Neural progenitor cell (in vitro differentiated cells): Measurements from ENCODE around the gene TAC3. TPM values are rescaled to one million over a fixed set of nuclear protein-coding genes. Genes with fewer than 3 reads are reported as not detected.

ENCODE experiments used
- DNase-seq: peaks from one replicate; pipeline ENCODE4 v3.0.0-alpha.2; 2016; ENCODE audit warnings: low spot score
- H2AFZ ChIP-seq: fragments of 200-600 bp; sonication (generic); replicated peaks from 2 replicates; pipeline ENCODE4 v1.6.1; 2016; ENCODE audit warnings: antibody characterized with exemption
- H3F3A ChIP-seq: fragments of 200-600 bp; sonication (generic); 2 replicates; pipeline ENCODE4 v1.6.1; 2016; ENCODE audit warnings: antibody characterized with exemption, low read depth
- H3K27ac ChIP-seq: fragments of 200-600 bp; sonication (generic); 2 replicates; pipeline ENCODE4 v1.5.1; 2016; ENCODE audit warnings: mild to moderate bottlenecking
- H3K27me3 ChIP-seq: fragments of 200-600 bp; sonication (generic); 2 replicates; pipeline ENCODE4 v1.6.1; 2016; ENCODE audit warnings: mild to moderate bottlenecking, moderate library complexity
- H3K36me3 ChIP-seq: fragments of 200-600 bp; sonication (generic); 2 replicates; pipeline ENCODE4 v1.5.1; 2016
- H3K4me1 ChIP-seq: fragments of 200-600 bp; sonication (generic); 2 replicates; pipeline ENCODE4 v1.6.1; 2016; ENCODE audit warnings: mixed run types
- H3K4me2 ChIP-seq: fragments of 200-600 bp; sonication (generic); 2 replicates; pipeline ENCODE4 v1.6.1; 2016
- H3K4me3 ChIP-seq: fragments of 200-600 bp; sonication (generic); 2 replicates; pipeline ENCODE4 v1.5.1; 2016
- H3K79me2 ChIP-seq: fragments of 200-600 bp; sonication (generic); 2 replicates; pipeline ENCODE4 v1.6.1; 2016; ENCODE audit warnings: low read depth
- H3K9ac ChIP-seq: fragments of 200-600 bp; sonication (generic); 2 replicates; pipeline ENCODE4 v1.6.1; 2016
- H3K9me3 ChIP-seq: fragments of 200-600 bp; sonication (generic); 2 replicates; pipeline ENCODE4 v1.5.1; 2016; ENCODE audit warnings: low read depth
- H4K20me1 ChIP-seq: fragments of 200-600 bp; sonication (generic); 2 replicates; pipeline ENCODE4 v1.6.1; 2016; ENCODE audit warnings: low read depth
- H3K27ac Mint-ChIP-seq: 3 replicates; pipeline ENCODE4 v1.8.0; 2021; ENCODE audit warnings: mixed read lengths
- H3K27me3 Mint-ChIP-seq: 2 replicates; pipeline ENCODE4 v1.8.0; 2022; ENCODE audit warnings: low read depth, mild to moderate bottlenecking, inconsistent platforms, moderate library complexity, mixed read lengths; ENCODE audit not compliant: insufficient read depth
- H3K36me3 Mint-ChIP-seq: 3 replicates; pipeline ENCODE4 v1.8.0; 2021; ENCODE audit warnings: mixed read lengths
- H3K4me1 Mint-ChIP-seq: 3 replicates; pipeline ENCODE4 v1.8.0; 2021; ENCODE audit warnings: mixed read lengths
- H3K4me3 Mint-ChIP-seq: 3 replicates; pipeline ENCODE4 v1.8.0; 2021; ENCODE audit warnings: mild to moderate bottlenecking, moderate library complexity, mixed read lengths
- H3K9me3 Mint-ChIP-seq: 3 replicates; pipeline ENCODE4 v1.8.0; 2020; ENCODE audit warnings: mixed read lengths
- EZH2 ChIP-seq: fragments of 200-600 bp; sonication (generic); IDR thresholded peaks from 2 replicates; pipeline ENCODE4 v1.6.1; 2017; ENCODE audit warnings: antibody characterized with exemption, mild to moderate bottlenecking, moderate library complexity
- EZH2phosphoT487 ChIP-seq: fragments of 200-600 bp; sonication (generic); IDR thresholded peaks from 2 replicates; pipeline ENCODE4 v1.6.1; 2017; ENCODE audit warnings: antibody characterized with exemption
- total RNA-seq: library from RNA; depleted of rRNA; stranded (reverse); fragments of >200 nt; gene quantifications from 2 replicates; pipeline ENCODE4 v1.2.3, GENCODE V29; 2015; ENCODE audit warnings: low replicate concordance
- TF ChIP-seq, protein P1 (sequence below): fragments of 200-600 bp; sonication (generic); IDR thresholded peaks from 2 replicates; pipeline ENCODE4 v1.5.1; 2017; ENCODE audit warnings: antibody characterized with exemption, mild to moderate bottlenecking

TAC3 gene
- total RNA-seq, 1 donor from 2014 or later = 6.0 TPM

DNA sequence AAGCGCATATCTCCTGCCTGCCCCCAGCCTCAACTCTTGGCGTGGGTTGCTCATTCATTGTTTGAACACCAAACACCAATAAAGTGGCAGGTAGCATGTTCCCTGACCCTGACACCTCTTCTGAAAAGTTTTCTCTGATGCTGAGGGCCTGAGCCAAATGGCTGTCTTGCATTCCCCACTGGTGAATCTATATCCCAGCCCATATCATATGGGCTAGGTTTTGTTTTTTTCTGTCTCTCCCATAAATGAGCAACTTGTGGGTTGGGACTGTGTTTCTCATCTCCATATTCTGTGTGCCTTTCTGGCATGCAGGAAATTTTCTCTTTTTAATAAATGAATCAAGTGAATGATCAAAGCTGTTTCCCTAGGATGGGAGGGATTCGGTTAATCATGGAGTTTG, 28.6 kb upstream of the TAC3 start:
- no peak for DNase-seq
- no peaks in the 10 kb centered on the region for H4K20me1 ChIP-seq
- no peak for TF ChIP-seq EZH2phosphoT487
- no peaks in the 10 kb centered on the region for H3K9me3 Mint-ChIP-seq
- H3K36me3 ChIP-seq = no peaks in the 10 kb centered on the region
- peaks cover 3% of the 10 kb centered on the region for H3F3A ChIP-seq
- no peak overlapping the region for H3K4me3 ChIP-seq
- no peak overlapping the region for H3K9ac ChIP-seq
- H3K9me3 ChIP-seq = no peaks in the 10 kb centered on the region
- no peak overlapping the region for H2AFZ ChIP-seq
- H3K4me2 ChIP-seq = no peak overlapping the region
- no peak overlapping the region for H3K27ac Mint-ChIP-seq
- H3K4me3 Mint-ChIP-seq = no peak overlapping the region
- no peaks in the 10 kb centered on the region for H3K36me3 Mint-ChIP-seq
- H3K4me1 ChIP-seq = peaks cover 4% of the 10 kb centered on the region
- H3K27me3 Mint-ChIP-seq = peaks cover 19% of the 10 kb centered on the region
- H3K4me1 Mint-ChIP-seq = no peaks in the 10 kb centered on the region
- H3K27ac ChIP-seq = no peak overlapping the region
- no peaks in the 10 kb centered on the region for H3K79me2 ChIP-seq
- no peaks in the 10 kb centered on the region for H3K27me3 ChIP-seq

DNA sequence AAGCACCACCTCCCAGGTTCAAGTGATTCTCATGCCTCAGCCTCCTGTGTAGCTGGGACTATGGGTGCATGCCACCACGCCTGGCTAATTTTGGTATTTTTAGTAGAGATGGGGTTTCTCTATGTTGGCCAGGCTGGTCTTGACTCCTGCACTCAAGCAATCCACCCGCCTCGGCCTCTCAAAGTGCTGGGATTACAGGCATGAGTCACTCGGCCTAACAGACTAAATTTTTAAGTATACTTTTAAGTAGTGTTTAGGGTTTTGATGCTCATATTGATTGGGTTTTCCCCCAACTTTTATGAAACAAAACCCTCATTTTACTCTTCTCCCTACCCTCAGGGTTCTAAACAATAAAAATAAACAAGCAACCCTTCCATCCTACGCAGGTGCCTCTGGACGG, 28.1 kb upstream of the TAC3 start:
- H3K4me3 Mint-ChIP-seq = no peak overlapping the region
- Histone ChIP-seq H3K27me3 (no peaks in the 10 kb centered on the region), H4K20me1 (no peaks in the 10 kb centered on the region), H3K9me3 (no peaks in the 10 kb centered on the region), H3K36me3 (no peaks in the 10 kb centered on the region), H3K9ac (no peak overlapping the region), H3F3A (peaks cover 3% of the 10 kb centered on the region), H3K4me1 (peaks cover 4% of the 10 kb centered on the region), H3K79me2 (no peaks in the 10 kb centered on the region), H3K4me3 (no peak overlapping the region), H3K27ac (no peak overlapping the region), H2AFZ (no peak overlapping the region), H3K4me2 (no peak overlapping the region)
- no peak for DNase-seq
- TF ChIP-seq EZH2phosphoT487 = no peak
- TF ChIP-seq EZH2 = no peak
- TF ChIP-seq, protein P1, sequence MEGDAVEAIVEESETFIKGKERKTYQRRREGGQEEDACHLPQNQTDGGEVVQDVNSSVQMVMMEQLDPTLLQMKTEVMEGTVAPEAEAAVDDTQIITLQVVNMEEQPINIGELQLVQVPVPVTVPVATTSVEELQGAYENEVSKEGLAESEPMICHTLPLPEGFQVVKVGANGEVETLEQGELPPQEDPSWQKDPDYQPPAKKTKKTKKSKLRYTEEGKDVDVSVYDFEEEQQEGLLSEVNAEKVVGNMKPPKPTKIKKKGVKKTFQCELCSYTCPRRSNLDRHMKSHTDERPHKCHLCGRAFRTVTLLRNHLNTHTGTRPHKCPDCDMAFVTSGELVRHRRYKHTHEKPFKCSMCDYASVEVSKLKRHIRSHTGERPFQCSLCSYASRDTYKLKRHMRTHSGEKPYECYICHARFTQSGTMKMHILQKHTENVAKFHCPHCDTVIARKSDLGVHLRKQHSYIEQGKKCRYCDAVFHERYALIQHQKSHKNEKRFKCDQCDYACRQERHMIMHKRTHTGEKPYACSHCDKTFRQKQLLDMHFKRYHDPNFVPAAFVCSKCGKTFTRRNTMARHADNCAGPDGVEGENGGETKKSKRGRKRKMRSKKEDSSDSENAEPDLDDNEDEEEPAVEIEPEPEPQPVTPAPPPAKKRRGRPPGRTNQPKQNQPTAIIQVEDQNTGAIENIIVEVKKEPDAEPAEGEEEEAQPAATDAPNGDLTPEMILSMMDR = no peak
- no peaks in the 10 kb centered on the region for H3K36me3 Mint-ChIP-seq
- H3K27me3 Mint-ChIP-seq = peaks cover 19% of the 10 kb centered on the region
- no peaks in the 10 kb centered on the region for H3K9me3 Mint-ChIP-seq
- H3K4me1 Mint-ChIP-seq = no peaks in the 10 kb centered on the region
- no peak overlapping the region for H3K27ac Mint-ChIP-seq

DNA sequence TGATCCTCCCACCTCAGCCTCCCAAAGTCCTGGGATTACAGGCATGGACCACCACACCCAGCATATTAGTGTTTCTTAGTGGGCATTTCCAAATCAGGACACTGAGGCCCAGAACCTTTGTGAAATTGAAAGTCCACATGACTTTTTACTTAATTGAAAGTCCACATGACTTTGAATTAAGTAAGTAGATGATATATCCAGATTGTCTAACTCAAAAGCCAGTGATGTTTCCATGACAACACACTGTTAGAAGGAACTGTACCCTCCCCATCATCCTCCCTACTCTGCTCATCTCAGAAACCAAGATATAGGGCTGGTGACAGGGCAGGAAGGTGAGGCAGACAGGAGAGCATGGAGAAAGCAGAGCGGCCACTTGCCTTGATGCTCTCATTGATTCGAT, 26.4 kb upstream of the TAC3 start:
- no peak overlapping the region for H3K9ac ChIP-seq
- no peaks in the 10 kb centered on the region for H3K4me1 Mint-ChIP-seq
- H3K27me3 Mint-ChIP-seq = peaks cover 23% of the 10 kb centered on the region
- no peak overlapping the region for H3K4me3 ChIP-seq
- H3K27ac Mint-ChIP-seq = no peak overlapping the region
- H3K4me2 ChIP-seq = no peak overlapping the region
- H3K9me3 Mint-ChIP-seq = peaks cover 2% of the 10 kb centered on the region
- no peaks in the 10 kb centered on the region for H3K9me3 ChIP-seq
- no peak overlapping the region for H3K27ac ChIP-seq
- H3K36me3 Mint-ChIP-seq = no peaks in the 10 kb centered on the region
- H3K4me3 Mint-ChIP-seq = no peak overlapping the region
- H2AFZ ChIP-seq = no peak overlapping the region
- H3K4me1 ChIP-seq = peaks cover 4% of the 10 kb centered on the region
- no peak for DNase-seq
- H3K36me3 ChIP-seq = no peaks in the 10 kb centered on the region
- no peaks in the 10 kb centered on the region for H4K20me1 ChIP-seq
- H3K79me2 ChIP-seq = no peaks in the 10 kb centered on the region
- H3K27me3 ChIP-seq = no peaks in the 10 kb centered on the region
- TF ChIP-seq, protein P1 = no peak
- no peak for TF ChIP-seq EZH2
- peaks cover 3% of the 10 kb centered on the region for H3F3A ChIP-seq

DNA sequence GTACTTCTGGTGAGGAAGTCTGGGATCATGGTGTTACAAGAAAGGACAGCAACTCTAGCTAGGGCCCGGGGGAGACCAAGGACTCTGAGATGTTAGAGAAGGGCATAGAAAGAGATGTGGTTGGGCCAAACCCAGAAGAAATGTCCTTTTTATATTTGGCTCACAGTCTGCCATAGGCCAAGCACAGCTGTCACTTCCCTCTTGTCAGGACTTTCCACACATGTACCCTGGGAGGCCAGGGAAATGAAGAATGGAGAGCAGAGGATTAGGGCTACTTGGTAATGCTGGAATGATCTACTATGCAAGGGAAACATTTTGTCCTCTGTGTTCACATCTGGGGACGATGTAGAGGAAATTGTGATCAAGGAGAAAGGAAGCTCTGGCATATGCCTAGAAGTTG, 24.4 kb upstream of the TAC3 start:
- H3K36me3 Mint-ChIP-seq = no peaks in the 10 kb centered on the region
- peaks cover 2% of the 10 kb centered on the region for H3K9me3 Mint-ChIP-seq
- H3K27ac ChIP-seq = no peak overlapping the region
- peaks cover 19% of the 10 kb centered on the region for H3K27me3 Mint-ChIP-seq
- no peaks in the 10 kb centered on the region for H3K79me2 ChIP-seq
- no peak overlapping the region for H3K9ac ChIP-seq
- no peak overlapping the region for H3K4me3 ChIP-seq
- DNase-seq = no peak
- no peak overlapping the region for H2AFZ ChIP-seq
- peaks cover 4% of the 10 kb centered on the region for H3K4me1 ChIP-seq
- TF ChIP-seq, protein P1 = no peak
- no peak for TF ChIP-seq EZH2phosphoT487
- TF ChIP-seq EZH2 = no peak
- H3K9me3 ChIP-seq = no peaks in the 10 kb centered on the region
- H4K20me1 ChIP-seq = no peaks in the 10 kb centered on the region
- H3K4me1 Mint-ChIP-seq = no peaks in the 10 kb centered on the region
- H3K36me3 ChIP-seq = no peaks in the 10 kb centered on the region
- no peaks in the 10 kb centered on the region for H3K27me3 ChIP-seq
- H3K27ac Mint-ChIP-seq = no peak overlapping the region
- no peak overlapping the region for H3K4me2 ChIP-seq
- no peak overlapping the region for H3K4me3 Mint-ChIP-seq
- peaks cover 3% of the 10 kb centered on the region for H3F3A ChIP-seq
